Neural progenitor cell (in vitro differentiated cells): ENCODE measurements around the gene DHRS13. TPM values are rescaled to one million over a fixed set of nuclear protein-coding genes. Genes with fewer than 3 reads are reported as not detected.

Experiments used
- DNase-seq: peaks from one replicate; pipeline ENCODE4 v3.0.0-alpha.2; 2016; ENCODE audit warnings: low spot score
- H2AFZ ChIP-seq: fragments of 200-600 bp; sonication (generic); replicated peaks from 2 replicates; pipeline ENCODE4 v1.6.1; 2016; ENCODE audit warnings: antibody characterized with exemption
- H3F3A ChIP-seq: fragments of 200-600 bp; sonication (generic); 2 replicates; pipeline ENCODE4 v1.6.1; 2016; ENCODE audit warnings: antibody characterized with exemption, low read depth
- H3K27ac ChIP-seq: fragments of 200-600 bp; sonication (generic); 2 replicates; pipeline ENCODE4 v1.5.1; 2016; ENCODE audit warnings: mild to moderate bottlenecking
- H3K27me3 ChIP-seq: fragments of 200-600 bp; sonication (generic); 2 replicates; pipeline ENCODE4 v1.6.1; 2016; ENCODE audit warnings: mild to moderate bottlenecking, moderate library complexity
- H3K36me3 ChIP-seq: fragments of 200-600 bp; sonication (generic); 2 replicates; pipeline ENCODE4 v1.5.1; 2016
- H3K4me1 ChIP-seq: fragments of 200-600 bp; sonication (generic); 2 replicates; pipeline ENCODE4 v1.6.1; 2016; ENCODE audit warnings: mixed run types
- H3K4me2 ChIP-seq: fragments of 200-600 bp; sonication (generic); 2 replicates; pipeline ENCODE4 v1.6.1; 2016
- H3K4me3 ChIP-seq: fragments of 200-600 bp; sonication (generic); 2 replicates; pipeline ENCODE4 v1.5.1; 2016
- H3K79me2 ChIP-seq: fragments of 200-600 bp; sonication (generic); 2 replicates; pipeline ENCODE4 v1.6.1; 2016; ENCODE audit warnings: low read depth
- H3K9ac ChIP-seq: fragments of 200-600 bp; sonication (generic); 2 replicates; pipeline ENCODE4 v1.6.1; 2016
- H3K9me3 ChIP-seq: fragments of 200-600 bp; sonication (generic); 2 replicates; pipeline ENCODE4 v1.5.1; 2016; ENCODE audit warnings: low read depth
- H4K20me1 ChIP-seq: fragments of 200-600 bp; sonication (generic); 2 replicates; pipeline ENCODE4 v1.6.1; 2016; ENCODE audit warnings: low read depth
- H3K27ac Mint-ChIP-seq: 3 replicates; pipeline ENCODE4 v1.8.0; 2021; ENCODE audit warnings: mixed read lengths
- H3K27me3 Mint-ChIP-seq: 2 replicates; pipeline ENCODE4 v1.8.0; 2022; ENCODE audit warnings: low read depth, mild to moderate bottlenecking, inconsistent platforms, moderate library complexity, mixed read lengths; ENCODE audit not compliant: insufficient read depth
- H3K36me3 Mint-ChIP-seq: 3 replicates; pipeline ENCODE4 v1.8.0; 2021; ENCODE audit warnings: mixed read lengths
- H3K4me1 Mint-ChIP-seq: 3 replicates; pipeline ENCODE4 v1.8.0; 2021; ENCODE audit warnings: mixed read lengths
- H3K4me3 Mint-ChIP-seq: 3 replicates; pipeline ENCODE4 v1.8.0; 2021; ENCODE audit warnings: mild to moderate bottlenecking, moderate library complexity, mixed read lengths
- H3K9me3 Mint-ChIP-seq: 3 replicates; pipeline ENCODE4 v1.8.0; 2020; ENCODE audit warnings: mixed read lengths
- EZH2 ChIP-seq: fragments of 200-600 bp; sonication (generic); IDR thresholded peaks from 2 replicates; pipeline ENCODE4 v1.6.1; 2017; ENCODE audit warnings: antibody characterized with exemption, mild to moderate bottlenecking, moderate library complexity
- EZH2phosphoT487 ChIP-seq: fragments of 200-600 bp; sonication (generic); IDR thresholded peaks from 2 replicates; pipeline ENCODE4 v1.6.1; 2017; ENCODE audit warnings: antibody characterized with exemption
- total RNA-seq: library from RNA; depleted of rRNA; stranded (reverse); fragments of >200 nt; gene quantifications from 2 replicates; pipeline ENCODE4 v1.2.3, GENCODE V29; 2015; ENCODE audit warnings: low replicate concordance
- TF ChIP-seq, protein P1 (sequence below): fragments of 200-600 bp; sonication (generic); IDR thresholded peaks from 2 replicates; pipeline ENCODE4 v1.5.1; 2017; ENCODE audit warnings: antibody characterized with exemption, mild to moderate bottlenecking

Gene DHRS13
- total RNA-seq, 1 donor from 2014 or later, result 25.6 TPM

DNA sequence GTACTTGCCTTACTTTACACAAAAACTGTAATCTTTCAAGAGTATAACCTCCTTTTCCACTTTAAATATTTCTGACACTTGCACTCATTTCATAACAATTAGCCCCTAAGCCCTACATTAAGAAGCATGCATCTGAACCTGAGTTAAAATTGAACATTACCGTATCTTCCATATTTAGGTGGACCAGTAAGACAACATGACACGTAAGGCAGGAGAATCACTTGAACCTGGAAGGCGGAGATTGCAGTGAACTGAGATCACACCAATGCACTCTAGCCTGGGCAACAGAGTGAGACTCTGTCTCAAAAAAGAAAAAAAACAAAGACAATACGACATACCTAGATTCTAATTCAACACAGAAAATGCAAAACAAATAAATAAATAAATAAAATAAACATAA is 41.5 kb upstream of the DHRS13 start:
- H3K4me3 Mint-ChIP-seq, result no peak overlapping the region
- Histone ChIP-seq H4K20me1 (peaks cover 93% of the 10 kb centered on the region), H3F3A (peaks cover 81% of the 10 kb centered on the region), H3K9me3 (no peaks in the 10 kb centered on the region), H3K9ac (no peak overlapping the region), H3K4me2 (no peak overlapping the region), H3K27ac (no peak overlapping the region), H3K79me2 (peaks cover 100% of the 10 kb centered on the region), H3K36me3 (no peaks in the 10 kb centered on the region), H2AFZ (no peak overlapping the region), H3K4me3 (no peak overlapping the region), H3K27me3 (no peaks in the 10 kb centered on the region), H3K4me1 (peaks cover 47% of the 10 kb centered on the region)
- no peak overlapping the region for H3K27ac Mint-ChIP-seq
- peaks cover 55% of the 10 kb centered on the region for H3K4me1 Mint-ChIP-seq
- peaks cover 17% of the 10 kb centered on the region for H3K36me3 Mint-ChIP-seq
- no peaks in the 10 kb centered on the region for H3K27me3 Mint-ChIP-seq
- DNase-seq, result no peak
- TF ChIP-seq, protein P1, sequence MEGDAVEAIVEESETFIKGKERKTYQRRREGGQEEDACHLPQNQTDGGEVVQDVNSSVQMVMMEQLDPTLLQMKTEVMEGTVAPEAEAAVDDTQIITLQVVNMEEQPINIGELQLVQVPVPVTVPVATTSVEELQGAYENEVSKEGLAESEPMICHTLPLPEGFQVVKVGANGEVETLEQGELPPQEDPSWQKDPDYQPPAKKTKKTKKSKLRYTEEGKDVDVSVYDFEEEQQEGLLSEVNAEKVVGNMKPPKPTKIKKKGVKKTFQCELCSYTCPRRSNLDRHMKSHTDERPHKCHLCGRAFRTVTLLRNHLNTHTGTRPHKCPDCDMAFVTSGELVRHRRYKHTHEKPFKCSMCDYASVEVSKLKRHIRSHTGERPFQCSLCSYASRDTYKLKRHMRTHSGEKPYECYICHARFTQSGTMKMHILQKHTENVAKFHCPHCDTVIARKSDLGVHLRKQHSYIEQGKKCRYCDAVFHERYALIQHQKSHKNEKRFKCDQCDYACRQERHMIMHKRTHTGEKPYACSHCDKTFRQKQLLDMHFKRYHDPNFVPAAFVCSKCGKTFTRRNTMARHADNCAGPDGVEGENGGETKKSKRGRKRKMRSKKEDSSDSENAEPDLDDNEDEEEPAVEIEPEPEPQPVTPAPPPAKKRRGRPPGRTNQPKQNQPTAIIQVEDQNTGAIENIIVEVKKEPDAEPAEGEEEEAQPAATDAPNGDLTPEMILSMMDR, result no peak
- TF ChIP-seq EZH2 (no peak), EZH2phosphoT487 (no peak)
- no peaks in the 10 kb centered on the region for H3K9me3 Mint-ChIP-seq

DNA sequence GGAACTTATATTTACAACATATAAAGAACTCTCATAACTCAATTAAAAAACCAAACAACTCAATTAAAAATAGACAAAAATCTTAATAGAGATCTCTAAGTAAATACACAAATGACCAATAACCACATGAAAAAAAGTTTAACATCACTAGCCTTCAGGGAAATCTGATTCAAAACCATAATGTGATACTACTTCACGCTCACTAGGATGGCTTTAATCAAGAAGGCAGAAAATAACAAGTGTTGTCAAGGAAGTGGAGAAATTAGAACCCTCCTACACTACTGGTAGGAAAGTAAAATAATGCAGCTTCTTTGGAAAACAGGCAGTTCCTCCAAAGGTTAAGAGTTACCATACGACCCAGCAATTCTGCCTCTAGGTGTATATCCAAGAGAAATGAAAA is 40.0 kb upstream of the DHRS13 start:
- Mint-ChIP-seq H3K4me1 (peaks cover 54% of the 10 kb centered on the region), H3K36me3 (peaks cover 18% of the 10 kb centered on the region), H3K27ac (no peak overlapping the region), H3K4me3 (no peak overlapping the region), H3K9me3 (no peaks in the 10 kb centered on the region), H3K27me3 (no peaks in the 10 kb centered on the region)
- no peak for DNase-seq
- TF ChIP-seq EZH2 (no peak), EZH2phosphoT487 (no peak)
- TF ChIP-seq, protein P1, result no peak
- H3F3A ChIP-seq, result peaks cover 78% of the 10 kb centered on the region
- no peaks in the 10 kb centered on the region for H3K27me3 ChIP-seq
- no peak overlapping the region for H3K27ac ChIP-seq
- H3K36me3 ChIP-seq, result no peaks in the 10 kb centered on the region
- no peak overlapping the region for H3K9ac ChIP-seq
- H3K4me1 ChIP-seq, result peaks cover 55% of the 10 kb centered on the region
- peaks cover 100% of the 10 kb centered on the region for H3K79me2 ChIP-seq
- H2AFZ ChIP-seq, result no peak overlapping the region
- peaks cover 99% of the 10 kb centered on the region for H4K20me1 ChIP-seq
- no peak overlapping the region for H3K4me3 ChIP-seq
- H3K9me3 ChIP-seq, result no peaks in the 10 kb centered on the region
- no peak overlapping the region for H3K4me2 ChIP-seq

DNA sequence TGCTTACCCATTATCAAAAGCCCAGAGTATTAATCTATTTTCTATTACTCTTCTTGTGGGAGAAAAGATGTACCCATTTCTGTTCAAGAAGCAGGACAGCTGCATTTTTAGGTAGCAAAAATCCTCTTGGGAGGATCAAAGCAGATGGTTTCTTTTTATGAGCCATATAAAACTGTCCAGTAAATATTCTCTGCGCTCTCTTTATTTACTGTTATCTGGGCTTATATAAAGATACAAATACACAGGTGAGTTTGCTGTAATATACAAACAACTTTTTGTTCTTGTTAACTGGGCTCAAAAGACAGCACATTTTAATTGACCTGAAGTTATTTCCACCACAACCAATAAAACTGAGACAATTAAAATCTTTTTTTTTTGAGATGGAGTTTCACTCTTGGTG is 38.4 kb upstream of the DHRS13 start:
- no peak overlapping the region for H3K4me3 Mint-ChIP-seq
- Histone ChIP-seq H3K36me3 (no peaks in the 10 kb centered on the region), H3K27ac (peak overlapping the region; percentile 80), H3K4me3 (peak overlapping the region; percentile 11), H4K20me1 (peaks cover 99% of the 10 kb centered on the region), H3K4me2 (peak overlapping the region; percentile 56), H2AFZ (no peak overlapping the region), H3K4me1 (peaks cover 59% of the 10 kb centered on the region), H3F3A (peaks cover 78% of the 10 kb centered on the region), H3K79me2 (peaks cover 100% of the 10 kb centered on the region), H3K9ac (no peak overlapping the region), H3K27me3 (no peaks in the 10 kb centered on the region), H3K9me3 (no peaks in the 10 kb centered on the region)
- no peaks in the 10 kb centered on the region for H3K9me3 Mint-ChIP-seq
- no peak for TF ChIP-seq EZH2phosphoT487
- TF ChIP-seq EZH2, result no peak
- TF ChIP-seq, protein P1, result no peak
- H3K36me3 Mint-ChIP-seq, result peaks cover 16% of the 10 kb centered on the region
- no peak for DNase-seq
- no peak overlapping the region for H3K27ac Mint-ChIP-seq
- H3K4me1 Mint-ChIP-seq, result peaks cover 59% of the 10 kb centered on the region
- H3K27me3 Mint-ChIP-seq, result no peaks in the 10 kb centered on the region
